LNCaP clone FGC (cell line): ENCODE results near the gene METTL8.
"Not testable (repeated sequence)": the region's sequence is repeated elsewhere in the genome, so short reads cannot be mapped to it uniquely, and the experiment has no call there.

ENCODE experiments used
- DNase-seq: peaks from one replicate; pipeline ENCODE4 v3.0.0-alpha.2; 2011; ENCODE audit warnings: low read depth
- H3K4me3 ChIP-seq: 2 replicates; pipeline ENCODE4 v1.5.1; 2011; ENCODE audit warnings: mild to moderate bottlenecking, low read depth, low read length, control low read depth
- CTCF ChIP-seq: IDR thresholded peaks from 2 replicates; pipeline ENCODE4 v1.5.1; 2012; ENCODE audit warnings: mild to moderate bottlenecking; ENCODE audit not compliant: control insufficient read depth, insufficient read depth; ENCODE audit errors: extremely low read depth

The METTL8 gene

GRCh38 chr2:171365232-171365631 lies 68.6 kb downstream of the METTL8 start:
- no peak overlapping the region for H3K4me3 ChIP-seq
- no peak for DNase-seq
- no peak for TF ChIP-seq CTCF

GRCh38 chr2:171362396-171362795 lies 71.4 kb downstream of the METTL8 start:
- no peak for TF ChIP-seq CTCF
- H3K4me3 ChIP-seq = no peak overlapping the region
- DNase-seq = no peak

GRCh38 chr2:171360905-171361304 lies 72.9 kb downstream of the METTL8 start:
- DNase-seq = no peak
- H3K4me3 ChIP-seq = no peak overlapping the region
- TF ChIP-seq CTCF = no peak

- not testable (repeated sequence) for H3K4me3 ChIP-seq, DNase-seq
These were observed 80.0 kb downstream of the METTL8 start for GRCh38 chr2:171353746-171354145.

- no peak for TF ChIP-seq CTCF
- peak; percentile 30 for DNase-seq
- no peak overlapping the region for H3K4me3 ChIP-seq
These were observed 85.7 kb downstream of the METTL8 start for GRCh38 chr2:171348056-171348455.

GRCh38 chr2:171347591-171348032 lies 86.2 kb downstream of the METTL8 start:
- no peak for TF ChIP-seq CTCF
- no peak overlapping the region for H3K4me3 ChIP-seq
- DNase-seq = no peak

GRCh38 chr2:171346723-171347557 lies 86.8 kb downstream of the METTL8 start:
- DNase-seq = no peak
- TF ChIP-seq CTCF = no peak
- no peak overlapping the region for H3K4me3 ChIP-seq
